ENCODE measurements around the gene TEX26.

Gene TEX26

GRCh38 chr13:30982506-30982905 is 50.0 kb downstream of the TEX26 start:
- no peak for DNase-seq

DNA sequence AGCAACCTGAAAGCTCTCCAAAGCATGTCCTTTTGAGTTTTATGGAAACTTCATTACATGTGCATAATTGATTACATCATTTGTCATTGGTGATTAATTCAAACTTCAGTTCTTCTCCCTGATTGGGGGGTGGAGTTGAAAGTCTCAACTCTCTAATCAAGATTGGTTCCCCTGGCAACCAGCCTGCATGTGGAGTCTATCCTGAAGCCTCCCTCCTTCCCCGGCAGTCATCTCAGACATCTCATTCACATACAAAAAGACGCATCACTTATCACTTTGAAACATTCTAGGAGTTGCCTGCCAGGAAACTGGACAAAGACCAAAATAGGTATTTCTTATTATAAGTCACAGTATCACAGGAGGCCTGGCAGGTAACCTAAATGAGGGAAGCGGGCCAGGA is 50.5 kb downstream of the TEX26 start:
- DNase-seq: no peak

- no peak for DNase-seq
Observed at GRCh38 chr13:30983431-30983830, 51.0 kb downstream of the TEX26 start.

DNA sequence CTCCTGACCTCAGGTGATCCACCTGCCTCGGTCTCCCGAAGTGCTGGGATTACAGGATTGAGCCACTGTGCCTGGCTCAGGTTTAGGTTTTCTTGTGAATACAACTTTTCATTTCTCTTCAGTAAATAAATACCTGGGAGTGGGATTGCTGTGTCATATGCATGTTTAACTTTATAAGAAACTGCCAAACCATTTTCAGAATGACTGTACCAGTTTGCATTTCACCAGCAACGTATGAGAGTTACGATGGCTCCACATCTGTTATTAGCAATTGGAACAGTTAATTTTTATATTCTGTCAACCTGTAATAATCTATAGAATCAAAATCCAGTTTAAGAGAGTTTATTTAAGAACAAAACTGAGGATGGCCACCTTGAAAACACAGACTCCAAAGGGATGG is 52.2 kb downstream of the TEX26 start:
- DNase-seq: no peak

DNA sequence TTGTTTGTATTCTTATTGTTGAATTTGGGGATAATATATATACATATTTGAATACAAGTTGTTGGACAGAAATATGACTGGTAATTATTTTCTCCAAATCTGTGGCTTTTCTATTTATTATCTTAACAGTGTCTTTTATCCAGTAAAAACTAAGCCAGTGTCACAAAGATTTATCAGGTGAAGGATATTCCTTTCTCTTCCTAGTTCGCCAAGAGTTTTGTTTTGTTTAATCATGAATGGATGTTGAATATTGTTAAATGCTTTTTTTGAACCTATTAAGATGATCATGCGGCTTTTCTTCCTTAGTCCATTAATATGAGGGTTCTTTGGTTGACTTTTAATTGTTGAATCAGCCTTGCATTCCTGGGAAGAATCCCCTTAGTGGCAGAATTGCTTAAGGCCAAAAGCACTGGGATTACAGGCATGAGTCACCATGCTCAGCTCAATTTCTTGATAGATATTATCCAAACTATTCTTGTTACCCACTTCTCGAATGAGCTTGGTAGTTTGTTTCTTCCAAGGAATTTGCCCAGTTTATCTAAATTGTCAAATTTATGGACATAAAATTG is 53.3 kb downstream of the TEX26 start:
- DNase-seq: no peak

DNA sequence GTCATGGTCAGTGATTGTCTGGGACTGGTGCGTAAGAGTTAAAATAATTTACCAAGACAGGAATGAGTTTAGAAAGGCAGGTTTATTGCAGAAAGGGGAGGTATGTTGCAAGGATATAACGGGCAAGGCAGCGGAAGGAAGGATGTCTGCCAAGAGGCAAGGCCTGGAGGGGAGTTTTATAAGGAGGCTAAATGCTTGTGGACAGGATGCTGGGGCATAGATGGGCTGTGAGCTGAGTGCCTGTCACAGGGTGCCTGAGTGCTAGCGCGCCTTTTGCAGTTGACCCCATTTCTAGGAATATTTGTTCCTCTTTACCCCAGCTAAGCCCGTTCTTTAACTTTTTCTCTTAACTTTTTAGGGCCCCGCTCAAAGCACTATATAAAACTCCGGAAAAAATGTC is 58.7 kb downstream of the TEX26 start:
- no peak for DNase-seq

DNA sequence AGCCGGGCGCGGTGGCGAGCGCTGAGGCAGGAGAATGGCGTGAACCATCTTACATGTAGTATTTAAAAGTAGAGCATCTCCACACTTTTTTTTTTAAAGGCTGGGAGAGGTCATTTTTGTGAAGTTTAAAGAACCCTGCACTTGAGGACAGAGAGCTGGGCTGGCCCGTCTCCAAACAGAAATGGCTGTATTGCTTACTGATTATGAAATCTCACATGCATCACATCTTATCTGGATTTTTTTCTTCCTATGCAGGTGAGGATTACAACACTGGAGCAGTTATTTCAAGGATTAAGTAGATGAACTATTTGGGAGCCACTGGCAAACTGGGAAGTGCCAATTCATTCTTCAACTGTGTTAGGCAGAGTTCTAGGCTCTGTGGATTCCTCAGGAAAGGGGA is 59.5 kb downstream of the TEX26 start:
- DNase-seq: no peak

- DNase-seq: no peak
Observed at GRCh38 chr13:30995331-30995730, 62.9 kb downstream of the TEX26 start.

DNA sequence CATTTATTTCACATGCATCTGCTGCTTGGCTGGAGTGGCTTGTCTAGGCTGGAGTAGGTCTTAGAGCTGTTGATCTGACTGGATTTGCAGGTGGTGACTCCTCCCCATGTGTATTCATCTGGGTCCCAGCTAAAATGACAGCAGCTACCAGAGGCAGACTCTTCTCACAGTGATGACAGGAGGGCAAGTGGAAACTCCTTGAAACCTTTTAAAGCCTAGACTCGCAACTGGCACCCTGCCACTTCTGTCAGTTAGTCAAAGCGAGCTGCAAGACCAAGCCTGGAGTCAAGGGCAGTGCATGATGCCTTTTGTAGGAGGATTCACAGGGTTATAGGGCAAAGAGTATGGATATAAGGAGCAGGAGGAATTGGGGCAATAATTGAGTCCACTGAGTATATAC is 65.2 kb downstream of the TEX26 start:
- no peak for DNase-seq

DNA sequence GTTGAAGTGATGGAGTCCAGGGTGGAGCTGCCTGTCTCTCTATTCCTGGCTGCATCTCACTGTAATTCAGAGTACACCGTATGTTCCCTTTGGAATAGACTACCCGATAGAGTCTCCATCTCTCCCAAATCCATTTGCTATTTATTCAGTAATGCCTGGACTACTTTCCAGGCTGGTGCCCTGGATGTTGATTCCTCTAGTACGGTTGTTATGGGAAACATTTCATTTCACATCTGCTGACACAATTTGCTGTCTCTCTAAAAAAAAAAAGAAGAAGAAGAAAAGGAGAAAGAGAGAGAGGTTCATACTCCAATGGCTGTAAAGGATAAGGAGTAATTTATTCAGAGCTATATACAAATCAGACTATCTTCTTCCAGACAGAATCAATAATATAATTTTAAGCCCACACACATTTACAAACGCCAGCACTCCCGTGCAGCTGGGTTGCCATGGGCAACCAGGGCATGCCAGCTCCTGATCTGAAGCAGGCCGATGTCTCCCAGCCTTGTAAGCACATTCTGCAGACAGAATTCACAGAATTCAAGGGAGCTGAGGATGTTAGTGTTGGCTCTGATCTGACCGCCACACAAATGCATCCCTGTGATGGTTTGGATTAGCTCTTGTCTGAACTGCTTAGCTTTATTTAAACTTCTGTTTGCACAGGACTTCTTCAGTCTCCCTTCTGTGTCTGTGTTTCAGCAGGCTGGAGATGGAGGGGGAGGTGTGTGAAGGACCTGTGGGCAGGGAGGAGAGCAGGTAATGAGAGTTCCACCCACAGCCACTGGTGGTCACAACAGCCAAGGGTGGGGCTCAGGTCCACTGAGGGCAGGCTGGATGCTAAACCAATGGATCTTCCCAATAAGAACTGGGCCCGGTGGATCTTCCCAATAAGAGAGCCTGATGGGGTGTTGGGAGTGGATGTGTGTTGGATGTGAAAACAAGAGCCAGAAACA is 66.0 kb downstream of the TEX26 start:
- DNase-seq: no peak

GRCh38 chr13:31000889-31001288 is 68.4 kb downstream of the TEX26 start:
- DNase-seq: no peak

DNA sequence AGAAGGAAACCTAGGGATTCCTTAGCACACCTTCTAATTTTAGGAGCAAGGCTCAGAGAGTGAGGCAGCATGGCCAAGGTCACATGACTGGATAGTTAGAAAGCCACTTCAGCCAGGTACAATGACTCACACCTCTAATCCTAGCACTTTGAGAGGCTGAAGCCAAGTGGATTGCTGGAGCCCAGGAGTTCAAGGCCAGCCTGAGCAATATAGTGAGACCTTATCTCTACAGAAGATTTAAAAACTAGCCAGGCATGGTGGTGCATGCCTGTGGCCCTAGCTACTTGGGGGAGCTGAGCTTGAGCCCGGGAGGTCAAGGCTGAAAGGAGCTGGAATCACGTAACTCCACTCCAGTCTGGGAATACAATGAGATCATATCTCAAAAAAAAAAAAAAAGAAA is 69.2 kb downstream of the TEX26 start:
- no peak for DNase-seq

DNA sequence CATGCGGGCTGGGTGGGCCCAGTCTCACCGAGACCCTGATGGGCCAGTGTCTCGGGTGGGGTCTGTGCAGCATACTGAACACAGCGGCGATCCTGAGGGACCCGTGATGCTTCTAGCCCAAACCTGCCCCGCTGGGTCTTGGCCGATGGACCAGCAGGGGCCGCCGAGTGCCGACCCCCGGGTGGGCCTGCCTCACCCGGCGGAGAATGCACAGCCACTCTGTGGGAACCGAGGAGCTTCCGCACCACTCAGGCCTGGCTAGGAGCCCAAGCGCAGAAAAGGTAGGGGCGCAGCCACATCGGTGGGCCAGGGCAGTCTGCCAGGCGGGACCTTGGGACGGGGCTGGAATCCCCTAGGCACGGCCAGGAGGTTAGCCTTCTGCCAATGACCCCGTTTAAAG is 72.6 kb downstream of the TEX26 start:
- no peak for DNase-seq

- DNase-seq: no peak
Observed at GRCh38 chr13:31007417-31007816, 75.0 kb downstream of the TEX26 start.

GRCh38 chr13:31008400-31009115 is 76.1 kb downstream of the TEX26 start:
- no peak for DNase-seq

DNA sequence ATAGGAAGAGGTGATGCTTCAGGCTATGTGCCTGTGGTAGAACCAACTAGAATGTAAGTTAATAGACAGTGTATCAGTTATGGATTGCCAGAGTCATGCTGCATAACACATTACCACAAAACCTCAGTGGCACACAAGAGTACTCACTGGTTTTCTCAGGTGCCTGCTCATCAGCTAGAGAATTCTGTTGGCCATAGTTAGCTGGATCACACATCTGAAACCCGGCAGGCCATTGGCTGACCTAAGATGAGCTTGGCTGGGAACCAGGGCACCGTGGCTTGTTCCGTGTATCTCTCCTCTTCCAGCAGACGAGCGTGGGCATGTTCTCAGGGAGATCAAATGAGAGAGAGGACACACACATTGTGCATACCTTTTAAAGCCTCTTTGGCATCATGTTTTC is 76.7 kb downstream of the TEX26 start:
- no peak for DNase-seq

DNA sequence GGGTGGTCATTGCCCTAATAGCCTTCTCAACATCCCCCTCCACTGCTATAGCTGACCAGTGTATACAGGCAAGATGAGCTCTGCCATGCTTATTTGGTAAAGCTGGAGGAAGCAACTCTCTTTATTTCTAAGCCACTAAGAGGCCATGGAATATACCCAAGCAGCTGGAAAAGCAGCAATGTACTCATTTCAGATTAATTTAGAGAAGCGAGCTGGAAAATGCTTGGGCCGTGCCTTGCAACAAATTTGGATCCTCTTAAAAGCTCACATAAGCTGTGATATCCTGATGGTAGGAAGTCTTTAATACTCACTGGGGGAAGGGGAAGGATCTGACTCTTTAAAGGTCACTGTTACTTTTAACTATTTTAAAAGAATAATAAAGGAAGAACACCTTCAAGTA is 77.8 kb downstream of the TEX26 start:
- DNase-seq: no peak

DNA sequence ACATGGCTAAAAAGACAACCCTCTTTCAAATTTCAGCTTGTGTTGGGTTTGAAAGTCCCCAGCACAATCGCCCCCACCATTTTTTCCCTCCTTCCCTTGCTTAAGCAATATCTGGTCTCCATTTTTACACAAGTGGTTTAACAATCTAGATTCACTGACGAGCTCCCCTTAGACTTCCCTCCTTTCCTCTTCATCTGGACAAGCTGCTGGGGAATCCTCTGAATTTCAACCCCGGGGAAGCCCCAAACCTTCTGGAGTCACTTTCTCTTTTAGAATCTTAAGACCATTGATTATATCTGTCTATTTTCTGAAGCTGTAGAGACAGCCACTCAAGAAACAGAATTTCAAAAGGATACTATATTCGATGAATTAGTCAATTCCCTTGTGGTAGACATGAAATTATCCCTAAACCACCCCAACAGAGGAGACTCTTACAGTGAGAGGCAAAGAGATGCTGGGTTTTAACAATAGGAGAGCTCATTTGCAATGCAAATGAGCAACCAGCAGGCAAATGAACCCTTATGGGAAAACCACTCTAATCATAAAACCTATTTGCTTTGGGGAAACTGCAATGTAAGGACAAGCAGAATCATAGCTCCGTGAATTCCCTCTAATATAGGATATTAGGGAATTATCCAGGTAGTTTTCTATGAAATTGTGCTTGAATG is 78.9 kb downstream of the TEX26 start:
- no peak for DNase-seq

- no peak for DNase-seq
Observed at GRCh38 chr13:31011901-31012654, 79.6 kb downstream of the TEX26 start.

GRCh38 chr13:31012655-31013024 is 80.2 kb downstream of the TEX26 start:
- no peak for DNase-seq

- no peak for DNase-seq
Observed at GRCh38 chr13:31014456-31014855, 82.0 kb downstream of the TEX26 start.

- DNase-seq: no peak
Observed at GRCh38 chr13:31015199-31015598, 82.7 kb downstream of the TEX26 start.
